HTR-8/SVneo (cell line): ENCODE measurements around the gene ABO.
"Not testable (repeated sequence)": the region's sequence is repeated elsewhere in the genome, so short reads cannot be mapped to it uniquely, and the experiment has no call there.

ENCODE experiments used
- DNase-seq: peaks from one replicate; pipeline ENCODE4 v3.0.0; 2011; ENCODE audit warnings: low spot score, mixed read lengths; ENCODE audit not compliant: insufficient read length
- FAIRE-seq: peaks from 2 replicates; lab custom pipeline; 2011; peaks lifted over from hg19 to GRCh38; lab: Jason Lieb, UNC

Gene ABO

DNA sequence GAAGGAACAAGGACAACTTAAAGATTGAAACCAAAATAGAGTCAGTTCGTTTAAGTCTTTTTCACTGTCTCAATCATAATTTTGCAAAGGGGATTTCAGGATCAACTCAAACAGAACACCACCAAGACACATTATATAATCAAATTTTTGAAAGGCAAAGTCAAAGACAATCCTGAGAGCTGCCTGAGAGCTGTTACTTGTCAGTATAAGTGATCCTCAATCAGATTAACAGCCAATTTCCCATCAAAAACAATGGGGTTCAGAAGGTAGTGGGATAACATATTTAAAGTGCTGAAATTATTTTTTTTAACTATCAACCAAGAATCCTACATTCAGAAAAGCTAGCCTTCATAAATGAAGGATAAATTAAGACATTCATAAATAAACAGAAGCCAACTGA, 19.3 kb upstream of the ABO start:
- DNase-seq (no peak), FAIRE-seq (no peak)

DNA sequence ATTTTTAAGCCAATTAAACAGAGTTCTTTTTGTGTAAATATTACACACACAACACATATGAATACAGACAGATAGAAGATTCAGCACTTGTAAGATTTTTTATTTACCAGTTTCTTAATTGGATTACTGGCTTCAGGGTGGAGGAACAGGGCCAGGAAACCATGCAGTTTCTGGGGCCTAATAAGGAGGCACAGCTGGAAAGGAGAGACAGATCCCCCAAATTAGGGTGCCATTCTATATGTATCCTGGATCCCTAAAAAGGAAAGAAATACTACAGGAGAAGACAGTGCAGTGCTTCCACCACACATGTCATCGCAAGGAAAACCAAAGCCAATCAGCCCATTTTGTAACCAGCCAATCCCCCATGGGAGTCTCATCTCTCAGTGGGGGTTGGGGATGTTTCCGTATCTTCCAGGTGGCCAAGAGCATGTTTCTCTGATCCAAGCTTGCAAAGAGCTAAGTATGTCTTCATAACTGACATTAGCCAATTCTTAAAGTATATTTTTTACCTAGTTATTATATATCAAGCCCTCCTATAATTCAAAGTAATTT, 15.8 kb upstream of the ABO start:
- FAIRE-seq (no peak), DNase-seq (no peak)

DNA sequence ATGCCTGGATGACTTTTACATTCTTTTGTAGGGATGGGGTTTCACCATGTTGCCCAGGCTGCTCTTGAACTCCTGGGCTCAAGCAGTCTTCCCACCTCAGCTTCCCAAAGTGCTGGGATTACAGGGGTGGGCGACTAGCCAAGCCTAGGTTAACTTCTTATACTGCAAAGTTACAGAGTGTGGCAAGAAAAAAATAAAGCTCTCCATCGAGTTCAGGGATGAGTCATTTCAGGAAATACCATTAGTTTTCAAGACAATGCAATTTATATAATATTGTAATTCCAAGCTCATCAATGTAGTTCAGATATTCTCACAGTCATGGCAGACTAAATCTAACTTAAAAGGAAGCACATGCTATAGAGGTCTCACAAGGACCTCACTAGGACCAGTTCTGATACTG, 11.5 kb upstream of the ABO start:
- FAIRE-seq (no peak), DNase-seq (no peak)

DNA sequence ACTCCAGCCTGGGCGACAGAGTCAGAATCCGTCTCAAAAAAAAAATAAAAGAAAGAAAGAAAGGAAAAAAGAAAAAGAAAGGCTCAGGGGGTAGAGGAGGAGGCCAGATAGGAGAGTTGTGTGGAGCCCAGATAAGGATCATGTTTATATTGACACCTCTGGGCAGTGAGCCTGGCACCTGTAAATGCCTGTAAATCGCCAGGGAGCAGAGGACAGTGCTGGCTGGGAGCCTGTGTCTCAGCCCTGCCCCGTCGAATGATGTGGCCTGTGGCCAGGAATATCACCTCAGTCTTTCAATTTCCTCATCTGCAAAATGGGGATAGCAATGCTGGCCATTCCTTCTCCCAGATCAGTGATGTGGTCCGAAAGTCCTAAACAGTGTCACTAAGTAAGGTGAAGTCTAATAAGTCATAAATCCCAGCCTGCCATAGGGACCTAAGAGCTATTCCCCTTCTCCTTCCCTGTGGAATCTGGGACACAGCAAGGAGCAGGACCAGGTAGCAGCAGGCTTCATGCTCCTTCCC, 10.3 kb upstream of the ABO start:
- DNase-seq, result no peak
- FAIRE-seq, result no peak

DNA sequence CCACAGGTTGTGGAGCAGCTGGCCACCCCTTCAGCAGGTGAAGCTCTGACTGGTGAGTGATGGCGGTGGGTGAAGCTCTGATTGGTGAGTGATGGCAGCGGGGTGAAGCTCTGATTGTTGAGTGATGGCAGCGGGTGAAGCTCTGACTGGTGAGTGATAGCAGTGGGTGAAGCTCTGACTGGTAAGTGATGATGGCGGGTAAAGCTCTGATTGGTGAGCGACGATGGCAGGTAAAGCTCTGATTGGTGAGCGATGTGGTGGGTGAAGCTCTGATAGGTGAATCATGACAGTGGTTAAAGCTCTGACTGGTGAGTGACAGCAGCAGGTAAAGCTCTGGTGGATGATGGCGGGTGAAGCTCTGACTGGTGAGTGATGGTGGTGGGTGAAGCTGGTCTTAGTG, 9.4 kb upstream of the ABO start:
- DNase-seq (no peak), FAIRE-seq (no peak)

DNA sequence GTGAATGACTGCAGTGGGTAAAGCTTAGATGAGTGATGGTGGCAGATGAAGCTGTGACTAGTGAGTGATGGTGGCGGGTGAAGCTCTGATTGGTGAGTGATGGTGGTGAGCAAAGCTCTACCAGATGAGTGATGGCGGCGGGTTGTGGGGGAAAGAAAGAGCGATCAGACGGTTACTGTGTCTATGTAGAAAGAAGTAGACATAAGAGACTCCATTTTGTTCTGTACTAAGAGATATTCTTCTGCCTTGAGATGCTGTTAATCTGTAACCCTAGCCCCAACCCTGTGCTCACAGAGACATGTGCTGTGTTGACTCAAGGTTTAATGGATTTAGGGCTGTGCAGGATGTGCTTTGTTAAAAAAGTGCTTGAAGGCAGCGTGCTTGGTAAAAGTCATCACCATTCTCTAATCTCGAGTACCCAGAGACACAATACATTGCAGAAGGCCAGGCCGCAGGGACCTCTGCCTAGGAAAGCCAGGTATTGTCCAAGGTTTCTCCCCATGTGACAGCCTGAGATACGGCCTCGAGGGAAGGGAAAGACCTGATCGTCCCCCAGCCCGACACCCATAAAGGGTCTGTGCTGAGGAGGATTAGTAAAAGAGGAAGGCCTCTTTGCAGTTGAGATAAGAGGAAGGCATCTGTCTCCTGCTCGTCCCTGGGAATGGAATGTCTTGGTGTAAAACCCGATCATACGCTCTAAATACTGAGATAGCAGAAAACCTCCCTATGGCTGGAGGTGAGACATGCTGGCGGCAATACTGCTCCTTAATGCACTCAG, 8.4 kb upstream of the ABO start:
- DNase-seq, FAIRE-seq: not testable (repeated sequence)

DNA sequence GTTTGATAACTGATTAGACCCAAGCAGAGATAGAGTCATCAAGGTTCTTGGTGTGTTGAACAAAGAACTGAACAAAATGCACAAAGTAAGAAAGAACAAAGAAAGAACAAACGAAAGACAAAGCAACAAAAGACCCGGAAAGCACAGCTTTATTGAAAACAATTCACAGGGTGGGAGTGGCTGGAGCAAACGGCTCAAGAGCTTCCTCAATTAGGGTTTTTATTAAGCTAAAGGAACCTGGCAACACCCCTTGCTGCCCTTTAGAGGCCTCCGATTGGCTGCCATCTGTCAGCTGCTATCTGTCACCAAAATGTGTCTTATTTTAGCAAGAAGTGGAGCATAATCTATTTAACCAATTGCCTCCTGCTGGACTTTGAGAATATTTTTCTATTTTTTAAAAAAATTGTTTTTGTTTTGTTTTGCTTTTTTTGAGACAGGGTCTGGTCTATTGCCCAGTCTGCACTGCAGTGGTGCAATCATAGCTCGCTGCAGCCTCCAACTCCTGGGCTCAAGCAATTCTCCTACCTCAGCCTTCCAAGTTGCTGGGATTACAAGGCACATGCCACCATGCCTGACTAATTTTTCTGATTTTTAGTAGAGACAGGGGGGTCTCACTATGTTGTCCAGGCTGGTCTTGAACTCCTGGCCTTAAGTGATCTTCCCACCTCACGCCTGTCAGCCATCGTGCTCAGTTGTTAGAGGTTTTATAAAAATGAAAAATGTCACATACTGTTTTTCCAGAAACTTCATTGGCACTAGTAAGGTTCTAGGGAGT, 7.7 kb upstream of the ABO start:
- FAIRE-seq (no peak), DNase-seq (no peak)

DNA sequence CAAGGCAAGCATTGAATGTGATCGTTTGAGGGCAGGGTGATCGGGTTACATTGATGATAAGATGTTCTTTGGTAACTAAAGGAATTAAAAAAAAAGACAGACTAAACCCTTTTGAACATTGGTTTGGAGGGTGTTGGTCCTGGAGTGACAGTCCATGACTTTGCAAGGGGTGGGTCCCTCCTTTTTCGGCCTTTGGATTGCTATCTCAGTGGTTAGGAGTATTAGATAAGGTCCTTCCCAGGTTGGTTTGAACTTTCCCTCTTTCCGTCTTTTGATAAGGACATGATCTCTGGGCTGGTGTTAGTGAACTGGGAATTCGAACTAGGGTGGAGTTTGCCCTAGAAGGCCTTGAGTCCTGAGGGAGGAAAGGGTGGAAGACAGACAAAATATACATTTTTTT, 5.4 kb upstream of the ABO start:
- no peak for DNase-seq
- FAIRE-seq, result no peak

DNA sequence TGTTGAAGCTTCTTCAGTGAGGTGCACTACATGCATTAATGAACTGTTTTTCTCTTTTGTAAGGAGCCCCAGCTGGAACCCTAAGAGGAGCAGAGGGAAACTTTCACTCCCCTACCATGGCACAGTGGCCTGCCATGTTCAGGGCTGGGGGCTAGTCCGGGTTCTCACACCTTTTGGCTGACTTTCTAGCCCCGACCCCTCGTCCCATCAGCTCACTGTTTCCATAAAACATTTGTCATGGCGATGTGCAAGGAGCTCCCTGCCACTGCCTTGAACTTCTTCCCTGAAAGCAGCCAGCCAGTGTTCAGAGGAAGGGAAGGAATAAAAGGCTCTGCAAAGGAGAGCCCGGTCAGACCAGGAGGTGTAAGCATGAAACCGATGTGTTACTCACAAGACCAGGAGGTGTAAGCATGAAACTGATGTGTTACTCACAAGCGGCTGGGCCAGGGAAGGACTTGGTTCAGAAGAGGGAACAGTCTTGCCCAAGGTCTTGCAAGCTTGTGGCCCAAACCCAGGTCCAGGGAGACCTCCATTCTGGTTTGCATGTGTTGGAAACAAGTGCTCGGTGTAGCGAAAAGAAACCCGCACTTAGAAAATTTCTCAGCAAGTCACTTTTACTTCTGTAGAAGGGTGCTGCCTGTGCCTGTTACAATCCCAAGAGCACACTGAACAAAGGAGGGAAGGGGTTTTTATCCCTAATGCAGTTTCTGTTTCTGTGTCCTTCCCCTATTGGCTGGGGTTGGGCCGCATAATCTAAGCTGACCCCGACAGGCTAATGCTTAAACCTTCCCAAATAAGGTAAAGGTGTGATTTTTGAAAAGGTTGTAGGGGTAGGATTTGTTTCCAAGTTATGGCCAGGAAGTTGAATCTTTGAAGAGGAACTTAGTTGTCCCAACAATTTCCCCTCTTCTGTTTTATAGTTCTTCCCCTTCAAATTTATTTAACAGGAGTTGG, 3.4 kb upstream of the ABO start:
- FAIRE-seq, result no peak

DNA sequence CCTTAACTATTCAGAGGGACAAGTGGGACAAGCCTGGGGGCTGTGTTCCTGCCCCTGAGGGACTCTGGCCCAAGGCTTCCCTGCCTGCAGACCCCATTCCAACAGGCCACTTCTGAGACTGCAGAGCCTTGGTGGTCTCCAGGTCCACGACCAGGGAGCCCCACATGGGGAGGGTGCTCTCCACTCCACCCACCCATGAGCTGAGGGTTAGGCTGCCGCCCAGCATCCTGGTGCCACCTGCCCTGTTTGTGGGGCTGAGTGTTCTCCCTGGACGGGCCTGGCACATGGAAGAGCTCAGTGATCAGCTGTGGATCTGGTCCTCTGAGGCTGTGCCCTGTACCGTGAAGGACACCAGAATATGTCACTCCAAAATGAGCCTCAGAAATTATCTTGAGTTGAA, 2.5 kb upstream of the ABO start:
- DNase-seq (no peak), FAIRE-seq (no peak)

More for the DNA sequence above, 3.4 kb upstream of the ABO start:
- DNase-seq, result no peak

DNA sequence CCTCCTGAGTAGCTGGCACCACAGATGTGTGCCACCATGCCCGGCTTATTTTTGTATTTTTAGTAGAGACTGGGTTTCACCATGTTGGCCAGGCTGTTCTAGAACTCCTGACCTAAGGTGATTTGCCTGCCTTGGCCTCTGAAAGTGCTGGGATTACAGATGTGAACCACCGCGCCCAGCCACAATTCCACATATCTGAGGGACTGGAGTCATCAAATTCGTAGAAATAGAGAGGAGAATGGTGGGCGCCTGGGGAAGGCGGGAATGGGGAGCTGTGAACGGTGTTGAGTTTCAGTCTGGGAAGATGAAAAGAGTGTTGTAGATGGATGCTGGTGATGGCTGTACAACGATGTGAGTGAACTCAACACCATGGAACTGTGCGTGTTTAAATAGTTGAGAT, 1.9 kb upstream of the ABO start:
- no peak for FAIRE-seq
- no peak for DNase-seq

DNA sequence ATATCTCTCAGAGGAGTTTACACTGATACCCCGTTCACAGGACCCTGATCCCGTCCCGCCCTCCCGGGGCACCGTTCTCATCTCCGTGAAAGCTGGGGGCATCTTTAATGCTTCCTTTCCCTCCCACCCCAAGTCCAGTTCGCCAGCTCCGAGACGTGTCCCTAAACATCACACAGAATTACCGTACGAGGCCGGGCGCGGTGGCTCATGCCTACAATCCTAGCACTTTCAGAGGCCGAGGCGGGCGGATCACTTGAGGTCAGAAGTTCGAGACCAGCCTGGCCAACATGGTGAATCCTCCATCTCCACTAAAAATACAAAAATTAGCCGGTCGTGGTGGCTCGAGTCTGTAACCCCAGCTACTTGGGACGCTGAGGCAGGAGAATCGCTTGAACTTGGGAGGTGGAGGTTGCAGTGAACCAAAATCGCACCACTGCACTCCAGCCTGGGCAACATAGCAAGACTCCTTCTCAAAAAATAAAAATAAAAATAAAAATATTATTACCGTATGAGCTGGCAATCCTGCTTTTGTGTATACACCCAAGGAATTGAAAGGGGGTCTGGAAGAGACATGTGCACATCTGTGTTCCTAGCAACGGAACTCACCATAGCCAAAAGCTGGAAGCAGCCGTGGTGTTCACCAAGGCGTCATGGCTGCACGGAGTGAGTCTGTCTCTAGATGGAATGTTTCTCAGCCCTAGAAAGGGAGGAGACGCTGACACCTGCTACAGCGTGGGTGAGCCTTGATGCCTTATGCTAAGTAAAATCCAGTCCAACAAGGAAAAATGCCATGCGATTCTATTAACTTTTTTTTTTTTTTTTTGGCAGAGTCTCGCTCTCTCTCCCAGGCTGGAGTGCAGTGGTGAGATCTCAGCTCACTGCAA, 1.2 kb upstream of the ABO start:
- DNase-seq, result no peak
- FAIRE-seq, result no peak

DNA sequence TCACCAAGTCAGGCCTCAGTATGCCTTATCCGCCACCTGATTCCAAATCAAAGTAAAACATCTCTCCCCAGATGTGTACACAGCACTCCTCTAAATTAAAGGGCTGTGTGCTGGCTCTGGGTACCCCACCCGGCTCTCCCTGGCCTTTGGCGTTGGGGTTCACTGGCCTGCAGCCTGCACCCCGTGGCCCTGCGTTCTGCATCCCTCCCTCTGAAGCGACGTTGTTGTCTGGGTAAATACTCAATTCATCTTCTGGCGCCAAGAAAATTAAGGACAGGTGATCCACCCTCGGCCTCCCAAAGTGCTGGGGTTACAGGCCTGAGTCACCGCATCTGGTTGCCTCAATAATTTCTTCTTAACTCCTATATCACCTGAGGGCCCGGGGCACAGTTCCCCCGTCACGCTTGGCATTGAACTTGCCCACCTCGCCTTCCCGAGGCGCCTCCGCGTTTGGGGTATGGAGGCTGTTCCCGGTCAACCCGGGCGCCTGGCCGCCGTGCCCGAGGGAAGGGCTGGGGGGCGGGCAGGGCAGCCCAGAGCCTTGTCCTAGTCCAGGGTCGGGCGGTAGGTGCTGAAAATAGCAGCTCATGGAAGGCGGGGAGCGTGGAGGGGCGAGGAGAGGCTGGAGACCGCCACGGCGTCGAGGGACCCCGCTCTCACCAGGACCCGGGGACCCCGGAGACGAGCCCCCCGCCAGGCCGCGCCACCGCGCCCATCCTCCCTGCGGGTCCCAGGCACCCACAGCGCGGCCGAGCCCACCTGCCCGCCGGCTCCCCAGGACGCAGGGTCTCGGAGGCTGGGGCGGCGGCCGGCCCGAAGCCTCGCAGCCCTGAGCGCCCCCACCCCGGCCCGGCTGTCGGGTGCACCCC, 531 bp downstream of the ABO start:
- FAIRE-seq (no peak), DNase-seq (no peak)

DNA sequence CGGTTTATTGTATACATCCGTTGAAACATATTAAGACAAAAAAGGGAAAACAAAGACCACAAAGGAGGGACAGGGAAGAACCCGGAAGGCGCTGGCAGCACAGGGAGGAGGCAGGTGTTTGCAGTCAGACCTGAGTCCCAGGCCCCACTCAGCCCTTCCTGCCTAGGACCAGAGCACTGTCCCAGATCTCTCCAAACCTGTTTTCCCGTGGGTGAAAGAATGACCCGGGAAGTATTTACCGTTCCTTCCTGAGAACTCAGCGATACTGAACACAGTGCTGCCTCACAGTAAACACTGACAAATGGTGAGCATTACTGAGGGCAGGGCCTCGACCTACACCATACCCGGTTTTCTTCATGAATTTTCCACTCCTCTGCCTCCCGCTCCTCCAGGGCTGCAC, 1.2 kb downstream of the ABO start:
- FAIRE-seq (no peak), DNase-seq (no peak)

DNA sequence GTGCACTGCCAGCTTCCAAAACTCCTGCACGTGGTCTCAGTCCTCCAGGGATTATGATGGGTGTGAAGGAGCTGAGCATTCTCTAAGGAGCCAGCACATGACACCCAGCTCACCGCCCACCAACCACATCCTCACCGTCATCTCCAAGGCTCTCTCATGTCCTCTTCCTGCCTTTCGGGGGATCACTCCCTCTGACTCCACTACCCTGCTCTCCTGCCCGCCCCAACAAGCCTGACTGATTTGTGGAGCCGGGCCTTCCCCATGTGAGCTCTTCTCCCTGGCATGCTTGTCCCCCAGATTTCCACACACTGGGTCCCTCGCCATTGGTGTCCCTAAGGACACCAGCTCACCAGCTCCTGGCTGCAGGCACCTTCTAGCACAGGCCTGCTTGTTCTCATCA, 1.9 kb downstream of the ABO start:
- FAIRE-seq, result no peak
- DNase-seq, result no peak

DNA sequence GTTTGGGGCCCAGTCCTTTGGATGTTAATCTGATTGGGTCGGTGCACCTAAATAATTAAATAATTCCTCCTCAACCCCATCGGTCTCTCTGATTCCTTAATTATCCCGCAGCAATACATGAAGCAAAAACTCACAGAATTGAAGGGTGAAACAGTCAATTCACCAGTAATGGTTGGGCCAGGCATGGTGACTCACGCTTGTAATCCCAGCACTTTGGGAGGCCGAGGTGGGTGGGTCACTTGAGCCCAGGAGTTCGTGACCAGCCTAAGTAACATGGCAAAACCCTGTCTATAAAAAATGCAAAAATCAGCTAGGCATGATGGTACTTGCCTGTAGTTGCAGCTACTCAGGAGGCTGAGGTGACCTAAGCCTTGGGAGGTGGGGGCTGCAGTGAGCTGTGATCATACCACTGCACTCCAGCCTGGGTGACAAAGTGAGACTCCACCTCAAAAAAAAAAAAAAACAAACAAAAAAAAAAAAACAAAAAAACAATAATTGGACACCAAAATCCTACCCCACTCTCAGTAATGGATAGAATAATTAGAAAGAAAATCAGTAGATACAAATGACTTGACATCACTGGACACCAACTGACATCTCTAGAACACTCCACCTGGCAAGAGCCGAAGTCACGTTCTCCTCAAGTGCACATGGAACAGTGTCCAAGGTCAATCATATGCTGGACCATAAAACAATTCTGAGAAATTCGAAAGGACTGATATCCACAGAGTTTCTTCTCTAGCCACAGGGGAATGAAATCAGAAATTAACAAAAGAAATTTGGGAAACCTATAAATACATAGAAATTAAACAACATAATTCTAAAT, 5.3 kb downstream of the ABO start:
- FAIRE-seq, result no peak
- no peak for DNase-seq

DNA sequence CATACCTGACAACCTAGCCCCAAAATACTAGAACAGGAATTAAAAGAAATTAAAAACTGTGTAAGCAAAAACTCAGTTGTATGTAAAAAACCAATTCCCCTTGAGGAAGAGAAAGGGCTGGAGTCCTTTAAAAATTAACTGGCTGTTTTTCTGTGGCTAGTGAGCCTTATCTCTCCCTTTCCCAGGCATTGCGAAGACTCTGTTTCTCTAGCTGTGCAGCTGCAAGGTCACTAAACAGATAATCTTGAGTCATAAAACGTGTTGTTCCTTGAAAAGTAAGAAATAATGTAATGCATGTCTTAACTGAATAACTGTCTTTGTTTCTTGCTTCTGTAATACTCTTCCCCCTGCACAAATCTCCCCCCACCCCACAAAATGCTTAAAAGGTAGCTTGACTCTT, 5.9 kb downstream of the ABO start:
- DNase-seq, FAIRE-seq: not testable (repeated sequence)
